ENCODE results near the gene ENTPD5. TPM values are rescaled to one million over a fixed set of nuclear protein-coding genes. Genes with fewer than 3 reads are reported as not detected.

ENTPD5 gene
- 6.7 TPM for total RNA-seq

GRCh38 chr14:74018586-74019407, at the start of gene ENTPD5, which contains the start of gene BBOF1:
ENTPD5 (minus strand) TSS chr14:74019288; CDS start chr14:73988102, 31,186 bp downstream.
BBOF1 (plus strand) TSS chr14:74019349; CDS start chr14:74019479, 130 bp downstream.

GRCh38 chr14:73949752-73950734, 69.0 kb downstream of the ENTPD5 start, which contains the start of the genes COQ6 and FAM161B:
COQ6 (plus strand) TSS chr14:73950302; CDS start chr14:73950333, 31 bp downstream.
FAM161B (minus strand) TSS chr14:73950094; CDS start chr14:73950026, 68 bp downstream.

Small RNA genes within 50 kb of the gene (small RNA-seq; reads per million reads assigned to genes)
- not detected for gene AC005480.2

Other genes starting within 250 kb of the ENTPD5 start
- gene PTGR2, start 167.5 kb downstream of the ENTPD5 start, total RNA-seq = 6.9 TPM
- gene ZNF410, start 132.4 kb downstream of the ENTPD5 start, total RNA-seq = 60.4 TPM
- gene FAM161B, start 69.2 kb downstream of the ENTPD5 start, total RNA-seq = 20.3 TPM
- gene COQ6, start 69.0 kb downstream of the ENTPD5 start, total RNA-seq = 28.6 TPM
- 16.1 TPM for gene BBOF1, start 61 bp upstream of the ENTPD5 start, total RNA-seq
- 68.7 TPM for gene ALDH6A1, start 65.2 kb upstream of the ENTPD5 start, total RNA-seq
- gene LIN52, start 65.7 kb upstream of the ENTPD5 start, total RNA-seq = 26.3 TPM
- not detected for gene VSX2, start 220.2 kb upstream of the ENTPD5 start, total RNA-seq